Lung (tissue), 12 donors: ENCODE results near the gene GABRA4. TPM values are rescaled to one million over a fixed set of nuclear protein-coding genes. Genes with fewer than 3 reads are reported as not detected.

Experiments
- ATAC-seq: fragments of 200-7000 bp; cut with Tn5 transposase; one replicate; pipeline ENCODE4 v1.9.1; 2020; ENCODE audit warnings: moderate number of reproducible peaks; ENCODE audit not compliant: insufficient read depth, low FRiP score
- DNase-seq, 3 donors: peaks; one replicate each; pipeline ENCODE4 v3.0.0-alpha.2; 2013 to 2017
- H3K27ac ChIP-seq, 2 donors: one replicate each; pipeline ENCODE4 v1.5.1; 2013; ENCODE audit warnings: mild to moderate bottlenecking in 2 of 2, moderate library complexity in 2 of 2, control low read depth in 1 of 2, inconsistent platforms in 1 of 2, low read depth in 1 of 2, low read length in 1 of 2
- H3K27me3 ChIP-seq, 3 donors: one replicate each; pipeline ENCODE4 v1.5.1; 2013; ENCODE audit warnings: low read length in 2 of 3; ENCODE audit not compliant: control insufficient read depth in 3 of 3, insufficient read depth in 3 of 3
- H3K36me3 ChIP-seq, 4 donors: one replicate each; pipeline ENCODE4 v1.5.1; 2013; ENCODE audit warnings: low read length in 4 of 4, mild to moderate bottlenecking in 1 of 4, moderate library complexity in 1 of 4; ENCODE audit not compliant: control insufficient read depth in 4 of 4, insufficient read depth in 4 of 4
- H3K4me1 ChIP-seq, 5 donors: one replicate each; pipeline ENCODE4 v1.5.1; 2013; ENCODE audit warnings: low read length in 5 of 5, mild to moderate bottlenecking in 2 of 5, moderate library complexity in 1 of 5; ENCODE audit not compliant: control insufficient read depth in 5 of 5, insufficient read depth in 5 of 5
- H3K4me3 ChIP-seq: one replicate; pipeline ENCODE4 v1.5.1; 2013; ENCODE audit warnings: mild to moderate bottlenecking, control low read depth, moderate library complexity
- H3K9ac ChIP-seq, 2 donors: one replicate each; pipeline ENCODE4 v1.5.1; 2013; ENCODE audit warnings: low read length in 2 of 2, control low read depth in 1 of 2; ENCODE audit not compliant: insufficient read depth in 1 of 2
- H3K9me3 ChIP-seq, 4 donors: one replicate each; pipeline ENCODE4 v1.5.1; 2013; ENCODE audit warnings: low read length in 3 of 4, mild to moderate bottlenecking in 1 of 4, moderate library complexity in 1 of 4; ENCODE audit not compliant: control insufficient read depth in 4 of 4, insufficient read depth in 3 of 4
- WGBS, 2 donors: extraction: QIAGEN DNeasy Blood & Tissue Kit; methylation state at CpG; one replicate each; pipeline ENCODE4 v1.1.7; 2013; 5-methylcytosine and 5-hydroxymethylcytosine counted together
- polyA plus RNA-seq, 2 donors: library from polyadenylated mRNA; stranded (reverse); fragments of 200-250 nt; gene quantifications; one replicate each; pipeline ENCODE4 v1.2.1, GENCODE V29; 2013
- total RNA-seq, 2 donors: library from RNA; depleted of rRNA in 1 of 2; stranded (reverse); fragments of >200 nt in 1 of 2; gene quantifications; one replicate each; pipeline ENCODE4 v1.2.1, GENCODE V29; 2014 to 2021
- TF ChIP-seq, protein P1 (sequence below): IDR thresholded peaks from 2 replicates; pipeline ENCODE4 v1.5.1; 2012; ENCODE audit warnings: mild to moderate bottlenecking; ENCODE audit errors: control extremely low read depth, extremely low read depth
- donor health status: control.
- donor health status: control.
- donor health status: Bipolar disorder and iron deficiency.
- donor health status: healthy.
- donor health status: DM: yes; HTN: yes; CAD: no.

The GABRA4 gene
- total and polyA plus RNA-seq, 4 donors = 0.09 TPM; not detected in 3

- DNase-seq = no peak
- Histone ChIP-seq H3K4me1 (no peaks in the 10 kb centered on the region), H3K27me3 (peaks cover 0 to 43% (median 0%) of the 10 kb centered on the region in 3 donors), H3K36me3 (no peaks in the 10 kb centered on the region), H3K4me3 (no peak overlapping the region), H3K9me3 (no peaks in the 10 kb centered on the region), H3K9ac (no peak overlapping the region), H3K27ac (no peak overlapping the region)
- TF ChIP-seq, protein P1, sequence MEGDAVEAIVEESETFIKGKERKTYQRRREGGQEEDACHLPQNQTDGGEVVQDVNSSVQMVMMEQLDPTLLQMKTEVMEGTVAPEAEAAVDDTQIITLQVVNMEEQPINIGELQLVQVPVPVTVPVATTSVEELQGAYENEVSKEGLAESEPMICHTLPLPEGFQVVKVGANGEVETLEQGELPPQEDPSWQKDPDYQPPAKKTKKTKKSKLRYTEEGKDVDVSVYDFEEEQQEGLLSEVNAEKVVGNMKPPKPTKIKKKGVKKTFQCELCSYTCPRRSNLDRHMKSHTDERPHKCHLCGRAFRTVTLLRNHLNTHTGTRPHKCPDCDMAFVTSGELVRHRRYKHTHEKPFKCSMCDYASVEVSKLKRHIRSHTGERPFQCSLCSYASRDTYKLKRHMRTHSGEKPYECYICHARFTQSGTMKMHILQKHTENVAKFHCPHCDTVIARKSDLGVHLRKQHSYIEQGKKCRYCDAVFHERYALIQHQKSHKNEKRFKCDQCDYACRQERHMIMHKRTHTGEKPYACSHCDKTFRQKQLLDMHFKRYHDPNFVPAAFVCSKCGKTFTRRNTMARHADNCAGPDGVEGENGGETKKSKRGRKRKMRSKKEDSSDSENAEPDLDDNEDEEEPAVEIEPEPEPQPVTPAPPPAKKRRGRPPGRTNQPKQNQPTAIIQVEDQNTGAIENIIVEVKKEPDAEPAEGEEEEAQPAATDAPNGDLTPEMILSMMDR = no peak
- 81 to 86% methylated on average over 2 of the region's 2 CpGs for WGBS, 2 donors
- no peak for ATAC-seq
These were observed 39.8 kb downstream of the GABRA4 start for GRCh38 chr4:46953564-46953963.

GRCh38 chr4:46952451-46952850, 40.9 kb downstream of the GABRA4 start:
- TF ChIP-seq, protein P1 = no peak
- H3K9ac ChIP-seq = no peak overlapping the region

GRCh38 chr4:46950826-46951225, 42.6 kb downstream of the GABRA4 start:
- Histone ChIP-seq H3K4me3 (no peak overlapping the region), H3K4me1 (peaks cover 0 to 11% (median 0%) of the 10 kb centered on the region in 5 donors), H3K27ac (no peak overlapping the region), H3K36me3 (no peaks in the 10 kb centered on the region), H3K9me3 (no peaks in the 10 kb centered on the region), H3K27me3 (peaks cover 0 to 33% (median 0%) of the 10 kb centered on the region in 3 donors), H3K9ac (no peak overlapping the region)
- ATAC-seq = no peak
- TF ChIP-seq, protein P1 = no peak
- no peak for DNase-seq
- WGBS, 2 donors = 69 to 81% methylated on average over 3 of the region's 3 CpGs

More at GRCh38 chr4:46952451-46952850, 40.9 kb downstream of the GABRA4 start:
- DNase-seq = no peak
- Histone ChIP-seq H3K9me3 (no peaks in the 10 kb centered on the region), H3K36me3 (no peaks in the 10 kb centered on the region), H3K27ac (no peak overlapping the region), H3K4me1 (peaks cover 0 to 7% (median 0%) of the 10 kb centered on the region in 5 donors), H3K27me3 (peaks cover 0 to 39% (median 0%) of the 10 kb centered on the region in 3 donors), H3K4me3 (no peak overlapping the region)
- 84 to 85% methylated on average over 2 of the region's 2 CpGs for WGBS, 2 donors
- no peak for ATAC-seq

DNA sequence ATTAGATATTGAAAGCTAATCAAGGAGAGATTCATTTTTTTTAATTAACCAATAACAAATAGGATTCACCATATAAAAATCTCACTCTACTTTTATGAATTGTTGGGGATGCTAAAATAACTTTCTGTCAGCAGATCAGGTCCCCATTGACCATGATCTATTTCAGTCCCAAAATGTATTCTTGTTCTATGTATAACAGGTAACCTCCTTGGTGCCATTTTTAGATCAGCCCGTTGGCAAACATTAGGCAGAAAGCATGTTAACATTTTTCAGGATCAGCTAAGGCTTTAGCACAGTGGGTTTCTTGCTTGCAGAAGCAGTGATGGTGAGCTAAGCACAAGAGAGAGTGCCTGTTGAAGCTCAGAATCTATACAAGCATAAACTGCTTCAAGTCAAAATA, 43.6 kb downstream of the GABRA4 start:
- no peaks in the 10 kb centered on the region for H3K36me3 ChIP-seq
- peak overlapping the region in 1 of 2 donors; percentile 45 for H3K27ac ChIP-seq
- H3K27me3 ChIP-seq = peaks cover 0 to 35% (median 0%) of the 10 kb centered on the region in 3 donors
- TF ChIP-seq, protein P1 = no peak
- no peaks in the 10 kb centered on the region for H3K9me3 ChIP-seq
- no peak for DNase-seq
- H3K4me3 ChIP-seq = no peak overlapping the region
- WGBS, 2 donors = 72 to 74% methylated on average over 1 of the region's 1 CpG
- no peak overlapping the region for H3K9ac ChIP-seq
- no peak for ATAC-seq
- peaks cover 0 to 11% (median 0%) of the 10 kb centered on the region in 5 donors for H3K4me1 ChIP-seq
